Ovary (tissue), 3 donors: Measurements from ENCODE around the gene SEZ6.

Source experiments
- EP300 ChIP-seq: sonication (generic); formaldehyde crosslinking; IDR thresholded peaks from one replicate; pipeline ENCODE4 v1.6.1; 2017; ENCODE audit warnings: antibody characterized with exemption
- TF ChIP-seq, protein P1 (sequence below), 3 donors: fragments of 450-650 bp in 2 of 3; fragments of 200-600 bp in 1 of 3; IDR thresholded peaks; one replicate each; pipeline versions ENCODE4 v1.5.1 to v1.8.0; 2016 to 2022; ENCODE audit warnings: antibody characterized with exemption in 3 of 3, mild to moderate bottlenecking in 1 of 3
- donor health status: DM: no; HTN: no; CAD: no.

DNA sequence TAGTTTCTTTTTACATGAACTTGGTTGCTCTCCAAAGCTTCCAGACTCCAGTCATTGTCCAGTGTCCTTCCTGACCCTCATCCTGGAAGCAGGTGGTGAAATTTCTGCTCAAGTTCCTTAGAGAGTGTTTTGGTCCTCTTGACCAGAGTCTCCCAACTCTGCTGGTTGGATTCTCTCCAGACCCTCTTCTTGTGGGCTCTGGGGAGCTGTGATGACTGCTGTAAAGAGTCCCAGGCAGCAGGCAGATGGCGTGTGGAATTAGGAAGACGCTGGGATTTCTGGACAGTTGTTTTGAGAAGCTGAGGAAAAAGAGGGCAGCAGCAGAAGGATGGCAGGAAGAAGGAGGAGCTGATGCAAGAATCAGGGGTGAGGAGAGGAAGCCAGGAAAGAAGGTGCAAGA lies 1.6 kb upstream of the SEZ6 start:
- TF ChIP-seq, protein P1, sequence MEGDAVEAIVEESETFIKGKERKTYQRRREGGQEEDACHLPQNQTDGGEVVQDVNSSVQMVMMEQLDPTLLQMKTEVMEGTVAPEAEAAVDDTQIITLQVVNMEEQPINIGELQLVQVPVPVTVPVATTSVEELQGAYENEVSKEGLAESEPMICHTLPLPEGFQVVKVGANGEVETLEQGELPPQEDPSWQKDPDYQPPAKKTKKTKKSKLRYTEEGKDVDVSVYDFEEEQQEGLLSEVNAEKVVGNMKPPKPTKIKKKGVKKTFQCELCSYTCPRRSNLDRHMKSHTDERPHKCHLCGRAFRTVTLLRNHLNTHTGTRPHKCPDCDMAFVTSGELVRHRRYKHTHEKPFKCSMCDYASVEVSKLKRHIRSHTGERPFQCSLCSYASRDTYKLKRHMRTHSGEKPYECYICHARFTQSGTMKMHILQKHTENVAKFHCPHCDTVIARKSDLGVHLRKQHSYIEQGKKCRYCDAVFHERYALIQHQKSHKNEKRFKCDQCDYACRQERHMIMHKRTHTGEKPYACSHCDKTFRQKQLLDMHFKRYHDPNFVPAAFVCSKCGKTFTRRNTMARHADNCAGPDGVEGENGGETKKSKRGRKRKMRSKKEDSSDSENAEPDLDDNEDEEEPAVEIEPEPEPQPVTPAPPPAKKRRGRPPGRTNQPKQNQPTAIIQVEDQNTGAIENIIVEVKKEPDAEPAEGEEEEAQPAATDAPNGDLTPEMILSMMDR (IDR thresholded peaks at IDR 0.05): no peak
- no peak for TF ChIP-seq EP300
